VCaP (cell line): ENCODE data around the gene PRDX5.
A peak's percentile ranks its signal among the peaks of the same experiment; 100 is the strongest.

Source experiments
- H3K27ac ChIP-seq: fragments of 450-650 bp; 2 replicates; pipeline ENCODE4 v1.5.1; 2017
- TF ChIP-seq, protein P1 (sequence below): fragments of 450-650 bp; conservative IDR thresholded peaks from 2 replicates; pipeline ENCODE4 v1.5.1; 2017; ENCODE audit warnings: mild to moderate bottlenecking, moderate library complexity

Gene PRDX5

DNA sequence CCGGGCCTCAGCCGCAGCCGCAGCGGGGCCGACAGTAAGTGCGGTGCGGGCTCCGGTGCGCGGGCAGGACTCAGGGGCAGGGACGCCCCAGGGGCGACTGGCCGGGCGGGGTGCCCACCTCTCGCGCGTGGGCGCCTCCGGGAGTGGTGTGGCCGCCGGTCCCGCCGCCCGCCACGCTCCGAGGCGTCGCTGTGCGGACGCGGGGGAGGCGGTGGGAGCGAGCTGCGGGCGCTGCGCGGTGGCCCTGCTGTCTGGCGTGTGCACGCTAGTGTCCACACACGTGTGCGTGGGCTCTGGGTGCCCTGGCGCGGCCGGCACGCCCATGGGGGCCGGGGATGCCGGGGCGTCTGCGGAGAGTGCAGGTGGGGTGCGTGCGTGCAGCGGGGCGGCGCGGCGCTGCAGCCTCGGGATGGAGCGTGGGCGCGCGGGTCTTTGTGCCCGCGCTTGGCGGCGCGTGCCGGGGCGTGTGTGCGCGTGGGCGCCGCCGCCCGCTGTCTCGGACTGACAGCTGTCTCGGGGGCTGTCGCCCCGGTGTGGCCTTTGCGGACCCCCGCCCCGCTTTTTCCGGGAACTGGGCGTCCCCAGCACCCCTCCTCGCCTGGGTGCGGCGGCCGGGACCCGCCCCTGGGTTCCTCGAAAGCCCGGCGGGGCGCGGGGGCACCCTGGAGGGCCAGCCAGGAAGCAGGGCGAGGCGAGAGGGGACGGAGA is 26.0 kb upstream of the PRDX5 start:
- TF ChIP-seq, protein P1, sequence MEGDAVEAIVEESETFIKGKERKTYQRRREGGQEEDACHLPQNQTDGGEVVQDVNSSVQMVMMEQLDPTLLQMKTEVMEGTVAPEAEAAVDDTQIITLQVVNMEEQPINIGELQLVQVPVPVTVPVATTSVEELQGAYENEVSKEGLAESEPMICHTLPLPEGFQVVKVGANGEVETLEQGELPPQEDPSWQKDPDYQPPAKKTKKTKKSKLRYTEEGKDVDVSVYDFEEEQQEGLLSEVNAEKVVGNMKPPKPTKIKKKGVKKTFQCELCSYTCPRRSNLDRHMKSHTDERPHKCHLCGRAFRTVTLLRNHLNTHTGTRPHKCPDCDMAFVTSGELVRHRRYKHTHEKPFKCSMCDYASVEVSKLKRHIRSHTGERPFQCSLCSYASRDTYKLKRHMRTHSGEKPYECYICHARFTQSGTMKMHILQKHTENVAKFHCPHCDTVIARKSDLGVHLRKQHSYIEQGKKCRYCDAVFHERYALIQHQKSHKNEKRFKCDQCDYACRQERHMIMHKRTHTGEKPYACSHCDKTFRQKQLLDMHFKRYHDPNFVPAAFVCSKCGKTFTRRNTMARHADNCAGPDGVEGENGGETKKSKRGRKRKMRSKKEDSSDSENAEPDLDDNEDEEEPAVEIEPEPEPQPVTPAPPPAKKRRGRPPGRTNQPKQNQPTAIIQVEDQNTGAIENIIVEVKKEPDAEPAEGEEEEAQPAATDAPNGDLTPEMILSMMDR, result peak; percentile 33
- H3K27ac ChIP-seq, result peak overlapping the region; percentile 36; the same call in 1 of the 2 replicates

DNA sequence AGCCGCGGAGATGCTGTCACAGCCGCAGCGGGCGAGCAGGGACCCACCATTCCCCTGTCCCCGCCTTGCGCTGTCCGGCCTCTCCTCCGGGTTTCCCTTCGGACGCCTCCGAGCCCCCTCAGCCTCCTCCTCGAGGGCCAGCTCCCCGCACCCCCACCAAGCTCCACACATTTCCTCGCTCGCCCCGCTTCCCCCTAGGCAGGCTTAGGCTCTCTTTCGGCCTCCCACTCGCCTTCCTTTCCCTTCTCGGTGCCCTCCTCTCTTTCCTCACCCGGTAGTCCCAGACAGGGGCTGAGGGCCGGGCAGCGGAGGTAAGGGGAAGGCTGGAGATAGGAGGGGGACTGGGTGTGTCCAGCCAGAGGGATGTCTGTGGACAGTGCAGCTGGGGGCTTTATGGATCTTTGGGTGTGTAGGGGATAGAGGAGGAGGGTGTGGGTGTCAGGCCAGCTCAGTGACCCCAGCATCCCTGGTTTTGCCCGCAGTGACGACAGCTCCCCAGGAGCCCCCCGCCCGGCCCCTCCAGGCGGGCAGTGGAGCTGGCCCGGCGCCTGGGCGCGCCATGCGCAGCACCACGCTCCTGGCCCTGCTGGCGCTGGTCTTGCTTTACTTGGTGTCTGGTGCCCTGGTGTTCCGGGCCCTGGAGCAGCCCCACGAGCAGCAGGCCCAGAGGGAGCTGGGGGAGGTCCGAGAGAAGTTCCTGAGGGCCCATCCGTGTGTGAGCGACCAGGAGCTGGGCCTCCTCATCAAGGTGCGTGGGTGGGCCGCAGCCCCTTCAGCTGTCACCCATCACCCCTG is 25.3 kb upstream of the PRDX5 start:
- no peak overlapping the region; the same call in 1 of the 2 replicates for H3K27ac ChIP-seq
- TF ChIP-seq, protein P1, result no peak

- H3K27ac ChIP-seq, result no peak overlapping the region
- TF ChIP-seq, protein P1, result no peak
Measured at GRCh38 chr11:64294774-64295173, 23.1 kb upstream of the PRDX5 start.

DNA sequence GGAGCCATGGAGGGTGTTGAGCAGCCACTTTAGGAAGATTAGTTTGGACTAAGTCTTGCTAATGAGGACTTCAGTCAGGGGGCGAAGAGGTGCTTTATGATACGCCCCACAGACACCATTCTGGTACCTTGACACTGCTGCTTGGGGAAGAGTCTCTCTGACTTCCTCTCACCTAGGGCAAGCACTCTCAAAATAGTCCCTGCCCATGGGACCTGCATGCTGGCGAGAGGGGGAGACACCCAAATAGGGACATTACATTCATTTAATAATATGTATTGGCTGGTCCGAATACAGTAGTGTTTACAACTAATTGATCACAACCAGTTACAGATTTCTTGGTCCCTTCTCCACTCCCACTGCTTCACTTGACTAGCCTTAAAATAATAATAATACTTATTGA is 22.2 kb upstream of the PRDX5 start:
- TF ChIP-seq, protein P1, result no peak
- no peak overlapping the region for H3K27ac ChIP-seq

GRCh38 chr11:64296236-64296635 is 21.7 kb upstream of the PRDX5 start:
- TF ChIP-seq, protein P1, result no peak
- H3K27ac ChIP-seq, result no peak overlapping the region

DNA sequence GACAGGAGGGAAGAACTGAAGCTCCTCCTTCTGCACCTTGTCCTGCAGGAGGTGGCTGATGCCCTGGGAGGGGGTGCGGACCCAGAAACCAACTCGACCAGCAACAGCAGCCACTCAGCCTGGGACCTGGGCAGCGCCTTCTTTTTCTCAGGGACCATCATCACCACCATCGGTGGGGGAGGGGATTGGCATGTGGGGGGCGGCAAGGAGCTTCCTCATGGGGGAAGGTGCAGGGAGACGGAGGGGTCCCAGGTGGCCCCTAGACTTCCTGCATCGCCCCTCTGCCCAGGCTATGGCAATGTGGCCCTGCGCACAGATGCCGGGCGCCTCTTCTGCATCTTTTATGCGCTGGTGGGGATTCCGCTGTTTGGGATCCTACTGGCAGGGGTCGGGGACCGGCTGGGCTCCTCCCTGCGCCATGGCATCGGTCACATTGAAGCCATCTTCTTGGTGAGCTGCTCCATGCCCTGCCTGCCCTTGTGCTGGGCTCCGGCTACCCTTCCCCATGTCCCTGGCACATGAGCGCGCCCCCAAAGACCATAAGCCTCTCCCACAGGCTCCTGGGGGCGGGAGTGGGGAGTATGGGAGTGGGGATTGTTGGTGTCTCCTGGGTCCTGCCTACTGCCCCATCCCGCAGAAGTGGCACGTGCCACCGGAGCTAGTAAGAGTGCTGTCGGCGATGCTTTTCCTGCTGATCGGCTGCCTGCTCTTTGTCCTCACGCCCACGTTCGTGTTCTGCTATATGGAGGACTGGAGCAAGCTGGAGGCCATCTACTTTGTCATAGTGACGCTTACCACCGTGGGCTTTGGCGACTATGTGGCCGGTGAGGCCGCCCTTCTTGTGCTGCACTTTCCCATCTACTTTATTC is 20.9 kb upstream of the PRDX5 start:
- TF ChIP-seq, protein P1, result no peak
- H3K27ac ChIP-seq, result no peak overlapping the region
